Kidney epithelial cell (primary cell): Measurements from ENCODE around the gene SYNPO. TPM values are rescaled to one million over a fixed set of nuclear protein-coding genes. Genes with fewer than 3 reads are reported as not detected.

Experiments used
- DNase-seq: peaks from one replicate; pipeline ENCODE4 v3.0.0-alpha.2; 2010; ENCODE audit warnings: low read depth
- H3K27me3 ChIP-seq: 2 replicates; pipeline ENCODE4 v1.6.0; 2011; ENCODE audit warnings: low read length; ENCODE audit not compliant: control insufficient read depth, insufficient read depth
- H3K36me3 ChIP-seq: 2 replicates; pipeline ENCODE4 v1.5.1; 2011; ENCODE audit warnings: low read length; ENCODE audit not compliant: control insufficient read depth, insufficient read depth
- H3K4me3 ChIP-seq: 2 replicates; pipeline ENCODE4 v1.5.1; 2011; ENCODE audit warnings: low read depth, mild to moderate bottlenecking, control low read depth, low read length
- CTCF ChIP-seq: IDR thresholded peaks from 2 replicates; pipeline ENCODE4 v1.5.1; 2011; ENCODE audit warnings: mild to moderate bottlenecking, moderate library complexity, low read length, control low read depth, inconsistent platforms; ENCODE audit not compliant: insufficient read depth, poor library complexity, severe bottlenecking
- total RNA-seq: library from RNA; depleted of rRNA; stranded (reverse); fragments of >200 nt; gene quantifications from 2 replicates; pipeline ENCODE4 v1.2.3, GENCODE V29; 2015

The SYNPO gene
- total RNA-seq, 1 donor from 2014 or later: 4.0 TPM

- TF ChIP-seq CTCF: no peak
- Histone ChIP-seq H3K4me3 (no peak overlapping the region), H3K36me3 (no peaks in the 10 kb centered on the region), H3K27me3 (peaks cover 5% of the 10 kb centered on the region)
- no peak for DNase-seq
These were observed 12.5 kb upstream of the SYNPO start for GRCh38 chr5:150627731-150628545.

- TF ChIP-seq CTCF: no peak
- H3K36me3 ChIP-seq: no peaks in the 10 kb centered on the region
- no peak for DNase-seq
- H3K27me3 ChIP-seq: peaks cover 5% of the 10 kb centered on the region
- no peak overlapping the region for H3K4me3 ChIP-seq
These were observed 11.4 kb upstream of the SYNPO start for GRCh38 chr5:150628936-150629485.

- Histone ChIP-seq H3K36me3 (no peaks in the 10 kb centered on the region), H3K4me3 (no peak overlapping the region), H3K27me3 (peaks cover 1% of the 10 kb centered on the region)
- no peak for TF ChIP-seq CTCF
- no peak for DNase-seq
These were observed 10.4 kb upstream of the SYNPO start for GRCh38 chr5:150630016-150630415.

GRCh38 chr5:150630461-150631325 is 9.8 kb upstream of the SYNPO start:
- no peaks in the 10 kb centered on the region for H3K36me3 ChIP-seq
- no peak overlapping the region for H3K4me3 ChIP-seq
- no peak for DNase-seq
- no peaks in the 10 kb centered on the region for H3K27me3 ChIP-seq
- no peak for TF ChIP-seq CTCF

GRCh38 chr5:150631326-150631701 is 9.1 kb upstream of the SYNPO start:
- Histone ChIP-seq H3K4me3 (no peak overlapping the region), H3K36me3 (no peaks in the 10 kb centered on the region), H3K27me3 (no peaks in the 10 kb centered on the region)
- TF ChIP-seq CTCF: no peak
- DNase-seq: no peak
